Measurements from ENCODE around the gene GSN.
A peak's percentile ranks its signal among the peaks of the same experiment; 100 is the strongest.

Gene GSN

GRCh38 chr9:121266906-121267650 is 884 bp upstream of the GSN start:
- Histone ChIP-seq H3K27ac (ENCODE audit: low read depth, low read length, poor library complexity, severe bottlenecking) (no peak overlapping the region), H3K4me1 (ENCODE audit: insufficient read depth, low read length, severe bottlenecking) (peaks cover 15% of the 10 kb centered on the region), H3F3A (ENCODE audit: insufficient read depth, low read length) (no peaks in the 10 kb centered on the region), H4K20me1 (ENCODE audit: insufficient read depth, low read length) (no peaks in the 10 kb centered on the region), H3K9me2 (ENCODE audit: low read depth, low read length) (no peaks in the 10 kb centered on the region), H2AFZ (ENCODE audit: low read length) (no peak overlapping the region), H3K79me2 (ENCODE audit: insufficient read depth, low read length) (no peaks in the 10 kb centered on the region), H3K4me3 (ENCODE audit: low read depth, low read length, poor library complexity, severe bottlenecking) (peak overlapping the region; percentile 73), H3K9me3 (ENCODE audit: low read length) (no peaks in the 10 kb centered on the region), H3K9ac (ENCODE audit: low read length) (peak overlapping the region; percentile 58; the same call in 1 of the 2 replicates), H3K27me3 (ENCODE audit: insufficient read depth, low read length) (peaks cover 6% of the 10 kb centered on the region; the same call in 1 of the 2 replicates), H3K4me2 (ENCODE audit: low read length) (peak overlapping the region; percentile 92), H3K36me3 (ENCODE audit: insufficient read depth, low read length) (no peaks in the 10 kb centered on the region)
- no peak for TF ChIP-seq EZH2 (IDR thresholded peaks at IDR 0.05; ENCODE audit: borderline replicate concordance, low read length)
- TF ChIP-seq CTCF (IDR thresholded peaks at IDR 0.05; ENCODE audit: low read length) = no peak

- Histone ChIP-seq H4K20me1 (ENCODE audit: insufficient read depth, low read length) (no peaks in the 10 kb centered on the region), H3K4me2 (ENCODE audit: low read length) (peak overlapping the region; percentile 92), H3K9ac (ENCODE audit: low read length) (peak overlapping the region; percentile 62; the same call in 1 of the 2 replicates), H3K9me3 (ENCODE audit: low read length) (no peaks in the 10 kb centered on the region), H3K36me3 (ENCODE audit: insufficient read depth, low read length) (no peaks in the 10 kb centered on the region), H3F3A (ENCODE audit: insufficient read depth, low read length) (no peaks in the 10 kb centered on the region), H3K27me3 (ENCODE audit: insufficient read depth, low read length) (no peaks in the 10 kb centered on the region; the same call in 1 of the 2 replicates), H2AFZ (ENCODE audit: low read length) (no peak overlapping the region), H3K27ac (ENCODE audit: low read depth, low read length, poor library complexity, severe bottlenecking) (no peak overlapping the region), H3K4me1 (ENCODE audit: insufficient read depth, low read length, severe bottlenecking) (peaks cover 15% of the 10 kb centered on the region), H3K9me2 (ENCODE audit: low read depth, low read length) (no peaks in the 10 kb centered on the region), H3K4me3 (ENCODE audit: low read depth, low read length, poor library complexity, severe bottlenecking) (peak overlapping the region; percentile 73), H3K79me2 (ENCODE audit: insufficient read depth, low read length) (no peaks in the 10 kb centered on the region)
- no peak for TF ChIP-seq EZH2 (IDR thresholded peaks at IDR 0.05; ENCODE audit: borderline replicate concordance, low read length)
- no peak for TF ChIP-seq CTCF (IDR thresholded peaks at IDR 0.05; ENCODE audit: low read length)
Measured at GRCh38 chr9:121268598-121268850, 562 bp downstream of the GSN start.

- Histone ChIP-seq H3K27me3 (ENCODE audit: insufficient read depth, low read length) (no peaks in the 10 kb centered on the region; the same call in 1 of the 2 replicates), H3K9ac (ENCODE audit: low read length) (no peak overlapping the region), H3K79me2 (ENCODE audit: insufficient read depth, low read length) (no peaks in the 10 kb centered on the region), H3K36me3 (ENCODE audit: insufficient read depth, low read length) (no peaks in the 10 kb centered on the region), H3K9me2 (ENCODE audit: low read depth, low read length) (no peaks in the 10 kb centered on the region), H3K4me1 (ENCODE audit: insufficient read depth, low read length, severe bottlenecking) (peaks cover 15% of the 10 kb centered on the region), H4K20me1 (ENCODE audit: insufficient read depth, low read length) (no peaks in the 10 kb centered on the region), H3F3A (ENCODE audit: insufficient read depth, low read length) (no peaks in the 10 kb centered on the region), H3K4me3 (ENCODE audit: low read depth, low read length, poor library complexity, severe bottlenecking) (peak overlapping the region; percentile 73), H3K9me3 (ENCODE audit: low read length) (no peaks in the 10 kb centered on the region), H3K4me2 (ENCODE audit: low read length) (peak overlapping the region; percentile 92), H2AFZ (ENCODE audit: low read length) (no peak overlapping the region), H3K27ac (ENCODE audit: low read depth, low read length, poor library complexity, severe bottlenecking) (no peak overlapping the region)
- TF ChIP-seq EZH2 (IDR thresholded peaks at IDR 0.05; ENCODE audit: borderline replicate concordance, low read length) = no peak
- no peak for TF ChIP-seq CTCF (IDR thresholded peaks at IDR 0.05; ENCODE audit: low read length)
Measured at GRCh38 chr9:121268851-121269641, 1.1 kb downstream of the GSN start.

Measured in OCI-LY1 (cell line).